ENCODE data around the gene CAMTA1.

Gene CAMTA1

GRCh38 chr1:6969762-6970161 is 184.5 kb downstream of the CAMTA1 start:
- no peak for DNase-seq (ENCODE audit: low read depth in 2 of 2, low spot score in 1 of 2)

GRCh38 chr1:6970221-6970620 is 185.0 kb downstream of the CAMTA1 start:
- no peak for DNase-seq (ENCODE audit: low read depth in 2 of 2, low spot score in 1 of 2)

GRCh38 chr1:6971048-6971447 is 185.8 kb downstream of the CAMTA1 start:
- no peak for DNase-seq (ENCODE audit: low read depth in 2 of 2, low spot score in 1 of 2)

- no peak for DNase-seq (ENCODE audit: low read depth in 2 of 2, low spot score in 1 of 2)
Observed at GRCh38 chr1:6971699-6972098, 186.4 kb downstream of the CAMTA1 start.

GRCh38 chr1:6972399-6972798 is 187.1 kb downstream of the CAMTA1 start:
- DNase-seq (ENCODE audit: low read depth in 2 of 2, low spot score in 1 of 2), result no peak

GRCh38 chr1:6975331-6976043 is 190.2 kb downstream of the CAMTA1 start:
- no peak for DNase-seq (ENCODE audit: low read depth in 2 of 2, low spot score in 1 of 2)

GRCh38 chr1:6976044-6976375 is 190.8 kb downstream of the CAMTA1 start:
- DNase-seq (ENCODE audit: low read depth in 2 of 2, low spot score in 1 of 2), result no peak

- no peak for DNase-seq (ENCODE audit: low read depth in 2 of 2, low spot score in 1 of 2)
Observed at GRCh38 chr1:6979003-6979613, 193.9 kb downstream of the CAMTA1 start.

GRCh38 chr1:6981595-6981994 is 196.3 kb downstream of the CAMTA1 start:
- DNase-seq (ENCODE audit: low read depth in 2 of 2, low spot score in 1 of 2), result no peak

GRCh38 chr1:6982443-6982842 is 197.2 kb downstream of the CAMTA1 start:
- no peak for DNase-seq (ENCODE audit: low read depth in 2 of 2, low spot score in 1 of 2)

GRCh38 chr1:6982860-6983259 is 197.6 kb downstream of the CAMTA1 start:
- no peak for DNase-seq (ENCODE audit: low read depth in 2 of 2, low spot score in 1 of 2)

- no peak for DNase-seq (ENCODE audit: low read depth in 2 of 2, low spot score in 1 of 2)
Observed at GRCh38 chr1:6984536-6984935, 199.3 kb downstream of the CAMTA1 start.

GRCh38 chr1:6984986-6985385 is 199.7 kb downstream of the CAMTA1 start:
- DNase-seq (ENCODE audit: low read depth in 2 of 2, low spot score in 1 of 2), result no peak

- no peak for DNase-seq (ENCODE audit: low read depth in 2 of 2, low spot score in 1 of 2)
Observed at GRCh38 chr1:6985549-6986276, 200.5 kb downstream of the CAMTA1 start.

GRCh38 chr1:6986281-6986680 is 201.0 kb downstream of the CAMTA1 start:
- DNase-seq (ENCODE audit: low read depth in 2 of 2, low spot score in 1 of 2), result no peak

- no peak for DNase-seq (ENCODE audit: low read depth in 2 of 2, low spot score in 1 of 2)
Observed at GRCh38 chr1:6987940-6988339, 202.7 kb downstream of the CAMTA1 start.

- DNase-seq (ENCODE audit: low read depth in 2 of 2, low spot score in 1 of 2), result no peak
Observed at GRCh38 chr1:6988796-6989195, 203.5 kb downstream of the CAMTA1 start.

GRCh38 chr1:6989212-6990159 is 204.2 kb downstream of the CAMTA1 start:
- DNase-seq (ENCODE audit: low read depth in 2 of 2, low spot score in 1 of 2), result no peak

- DNase-seq (ENCODE audit: low read depth in 2 of 2, low spot score in 1 of 2), result no peak
Observed at GRCh38 chr1:6991266-6991665, 206.0 kb downstream of the CAMTA1 start.

- DNase-seq (ENCODE audit: low read depth in 2 of 2, low spot score in 1 of 2), result no peak
Observed at GRCh38 chr1:6995789-6996188, 210.5 kb downstream of the CAMTA1 start.

GRCh38 chr1:6996371-6996770 is 211.1 kb downstream of the CAMTA1 start:
- no peak for DNase-seq (ENCODE audit: low read depth in 2 of 2, low spot score in 1 of 2)

Data from stimulated activated CD8-positive, alpha-beta memory T cell treated with anti-CD3 and anti-CD28 coated beads, Interleukin-4, amount 100 ng/mL, for 4 hours (primary cell).